ENCODE measurements around the gene PRRT1.

- TF ChIP-seq, protein P1, sequence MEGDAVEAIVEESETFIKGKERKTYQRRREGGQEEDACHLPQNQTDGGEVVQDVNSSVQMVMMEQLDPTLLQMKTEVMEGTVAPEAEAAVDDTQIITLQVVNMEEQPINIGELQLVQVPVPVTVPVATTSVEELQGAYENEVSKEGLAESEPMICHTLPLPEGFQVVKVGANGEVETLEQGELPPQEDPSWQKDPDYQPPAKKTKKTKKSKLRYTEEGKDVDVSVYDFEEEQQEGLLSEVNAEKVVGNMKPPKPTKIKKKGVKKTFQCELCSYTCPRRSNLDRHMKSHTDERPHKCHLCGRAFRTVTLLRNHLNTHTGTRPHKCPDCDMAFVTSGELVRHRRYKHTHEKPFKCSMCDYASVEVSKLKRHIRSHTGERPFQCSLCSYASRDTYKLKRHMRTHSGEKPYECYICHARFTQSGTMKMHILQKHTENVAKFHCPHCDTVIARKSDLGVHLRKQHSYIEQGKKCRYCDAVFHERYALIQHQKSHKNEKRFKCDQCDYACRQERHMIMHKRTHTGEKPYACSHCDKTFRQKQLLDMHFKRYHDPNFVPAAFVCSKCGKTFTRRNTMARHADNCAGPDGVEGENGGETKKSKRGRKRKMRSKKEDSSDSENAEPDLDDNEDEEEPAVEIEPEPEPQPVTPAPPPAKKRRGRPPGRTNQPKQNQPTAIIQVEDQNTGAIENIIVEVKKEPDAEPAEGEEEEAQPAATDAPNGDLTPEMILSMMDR (IDR thresholded peaks at IDR 0.05) = peak; percentile 36 to 68 (median 61)
- no peak for TF ChIP-seq POLR2A (IDR thresholded peaks at IDR 0.05)
Measured at GRCh38 chr6:32113386-32114352, 38.1 kb downstream of the PRRT1 start.
